Measurements from ENCODE around the gene EIF1B.

EIF1B gene

GRCh38 chr3:40333416-40333815 lies 23.9 kb downstream of the EIF1B start:
- DNase-seq (ENCODE audit: low read depth in 1 of 2, low spot score in 1 of 2) = no peak
- Histone ChIP-seq H3K27me3 (ENCODE audit: insufficient read depth, poor library complexity, severe bottlenecking) (no peaks in the 10 kb centered on the region), H3K4me3 (replicated peaks; ENCODE audit: insufficient read depth, low read length) (no peak overlapping the region), H3K27ac (replicated peaks) (no peak overlapping the region)
- TF ChIP-seq REST (IDR thresholded peaks at IDR 0.05; ENCODE audit: insufficient replicate concordance, low read depth) (no peak), POLR2AphosphoS5 (IDR thresholded peaks at IDR 0.05; ENCODE audit: low read depth) (no peak), GABPA (IDR thresholded peaks at IDR 0.05; ENCODE audit: low read depth) (no peak), CTCF (IDR thresholded peaks at IDR 0.05; ENCODE audit: insufficient read depth, low read length) (no peak), SPI1 (IDR thresholded peaks at IDR 0.05; ENCODE audit: borderline replicate concordance, low read depth) (no peak)

GRCh38 chr3:40333852-40334251 lies 24.3 kb downstream of the EIF1B start:
- TF ChIP-seq CTCF (IDR thresholded peaks at IDR 0.05; ENCODE audit: insufficient read depth, low read length) = no peak
- no peaks in the 10 kb centered on the region for H3K27me3 ChIP-seq (ENCODE audit: insufficient read depth, poor library complexity, severe bottlenecking)
- no peak overlapping the region for H3K4me3 ChIP-seq (replicated peaks; ENCODE audit: insufficient read depth, low read length)
- no peak for DNase-seq (ENCODE audit: low read depth in 1 of 2, low spot score in 1 of 2)
- H3K27ac ChIP-seq (replicated peaks) = no peak overlapping the region

GRCh38 chr3:40336101-40336500 lies 26.6 kb downstream of the EIF1B start:
- H3K4me3 ChIP-seq (replicated peaks; ENCODE audit: insufficient read depth, low read length) = no peak overlapping the region
- no peak overlapping the region for H3K27ac ChIP-seq (replicated peaks)
- H3K27me3 ChIP-seq (ENCODE audit: insufficient read depth, poor library complexity, severe bottlenecking) = no peaks in the 10 kb centered on the region
- TF ChIP-seq POLR2AphosphoS5 (IDR thresholded peaks at IDR 0.05; ENCODE audit: low read depth) = no peak
- no peak for TF ChIP-seq CTCF (IDR thresholded peaks at IDR 0.05; ENCODE audit: insufficient read depth, low read length)
- no peak for TF ChIP-seq GABPA (IDR thresholded peaks at IDR 0.05; ENCODE audit: low read depth)
- TF ChIP-seq REST (IDR thresholded peaks at IDR 0.05; ENCODE audit: insufficient replicate concordance, low read depth) = no peak
- TF ChIP-seq SPI1 (IDR thresholded peaks at IDR 0.05; ENCODE audit: borderline replicate concordance, low read depth) = no peak
- DNase-seq (ENCODE audit: low read depth in 1 of 2, low spot score in 1 of 2) = no peak

- H3K27ac ChIP-seq (replicated peaks) = no peak overlapping the region
- DNase-seq (ENCODE audit: low read depth in 1 of 2, low spot score in 1 of 2) = no peak
Observed at GRCh38 chr3:40336511-40337135, 27.1 kb downstream of the EIF1B start.

More at GRCh38 chr3:40336511-40337135, 27.1 kb downstream of the EIF1B start:
- TF ChIP-seq GABPA (IDR thresholded peaks at IDR 0.05; ENCODE audit: low read depth) (no peak), CTCF (IDR thresholded peaks at IDR 0.05; ENCODE audit: insufficient read depth, low read length) (no peak), POLR2AphosphoS5 (IDR thresholded peaks at IDR 0.05; ENCODE audit: low read depth) (no peak), SPI1 (IDR thresholded peaks at IDR 0.05; ENCODE audit: borderline replicate concordance, low read depth) (no peak), REST (IDR thresholded peaks at IDR 0.05; ENCODE audit: insufficient replicate concordance, low read depth) (no peak)
- Histone ChIP-seq H3K27me3 (ENCODE audit: insufficient read depth, poor library complexity, severe bottlenecking) (no peaks in the 10 kb centered on the region), H3K4me3 (replicated peaks; ENCODE audit: insufficient read depth, low read length) (no peak overlapping the region)

All from HL-60 (cell line).